CD14-positive monocyte (primary cell): Measurements from ENCODE around the gene USP31. TPM values are rescaled to one million over a fixed set of nuclear protein-coding genes. Genes with fewer than 3 reads are reported as not detected.

ENCODE experiments used
- DNase-seq, 3 donors: peaks; one replicate each; pipeline ENCODE4 v3.0.0-alpha.2; 2011 to 2022
- H2AFZ ChIP-seq: 2 replicates; pipeline ENCODE4 v1.6.0; 2012; ENCODE audit warnings: mild to moderate bottlenecking, low read depth, low read length, inconsistent platforms; ENCODE audit not compliant: insufficient read depth, poor library complexity, severe bottlenecking
- H3K27ac ChIP-seq, 2 donors: 1 replicate in 1 of 2; 2 replicates in 1 of 2; pipeline ENCODE4 v1.5.1; 2012 to 2013; ENCODE audit warnings: low read length in 2 of 2, control low read depth in 1 of 2, inconsistent platforms in 1 of 2, low read depth in 1 of 2, mild to moderate bottlenecking in 1 of 2
- H3K27me3 ChIP-seq, 2 donors: one replicate each; pipeline versions ENCODE4 v1.6.0 to v1.6.1; 2011 to 2013; ENCODE audit warnings: low read length in 2 of 2; ENCODE audit not compliant: control insufficient read depth in 2 of 2, insufficient read depth in 2 of 2
- H3K36me3 ChIP-seq, 2 donors: replicated peaks in 1 of 2; 1 replicate in 1 of 2; 2 replicates in 1 of 2; pipeline versions ENCODE4 v1.5.1 to v1.6.1; 2012 to 2013; ENCODE audit warnings: low read length in 2 of 2, control low read depth in 1 of 2, inconsistent platforms in 1 of 2, mild to moderate bottlenecking in 1 of 2; ENCODE audit not compliant: insufficient read depth in 2 of 2, control insufficient read depth in 1 of 2
- H3K4me1 ChIP-seq, 2 donors: 1 replicate in 1 of 2; 2 replicates in 1 of 2; pipeline versions ENCODE4 v1.5.1 to v1.6.1; 2012 to 2013; ENCODE audit warnings: low read length in 2 of 2, control low read depth in 1 of 2, inconsistent platforms in 1 of 2, mild to moderate bottlenecking in 1 of 2, moderate library complexity in 1 of 2; ENCODE audit not compliant: insufficient read depth in 2 of 2, control insufficient read depth in 1 of 2
- H3K4me2 ChIP-seq: replicated peaks from 2 replicates; pipeline ENCODE3; 2012; ENCODE audit warnings: low read length, moderate library complexity, mild to moderate bottlenecking; ENCODE audit not compliant: poor library complexity, severe bottlenecking; ENCODE audit errors: extremely low read depth
- H3K4me3 ChIP-seq, 3 experiments: fragments of 200-600 bp in 1 of 3; sonication (generic) in 1 of 3; replicated peaks in 1 of 3; 1 replicate in 2 of 3; 2 replicates in 1 of 3; pipeline ENCODE4 v1.5.1; 2011 to 2013; ENCODE audit warnings: low read length in 3 of 3, mild to moderate bottlenecking in 3 of 3, control low read depth in 2 of 3, low read depth in 2 of 3, inconsistent platforms in 1 of 3, moderate library complexity in 1 of 3
- H3K79me2 ChIP-seq: 2 replicates; pipeline ENCODE4 v1.6.0; 2012; ENCODE audit warnings: mild to moderate bottlenecking, control low read depth, inconsistent platforms, low read length, moderate library complexity; ENCODE audit not compliant: insufficient read depth
- H3K9ac ChIP-seq: 2 replicates; pipeline ENCODE4 v1.6.0; 2017; ENCODE audit warnings: low read length, mild to moderate bottlenecking; ENCODE audit not compliant: insufficient read depth, poor library complexity, severe bottlenecking
- H3K9me3 ChIP-seq, 2 donors: replicated peaks in 1 of 2; 1 replicate in 1 of 2; 2 replicates in 1 of 2; pipeline versions ENCODE4 v1.5.1 to v1.6.1; 2012 to 2013; ENCODE audit warnings: low read length in 2 of 2, control low read depth in 1 of 2; ENCODE audit not compliant: control insufficient read depth in 1 of 2, insufficient read depth in 1 of 2
- H4K20me1 ChIP-seq: 2 replicates; pipeline ENCODE4 v1.6.0; 2012; ENCODE audit warnings: mild to moderate bottlenecking, low read length, control low read depth, moderate library complexity; ENCODE audit not compliant: insufficient read depth
- H3K27ac Mint-ChIP-seq, 7 donors: one replicate each; pipeline ENCODE4 v1.8.0; 2020; ENCODE audit warnings: mild to moderate bottlenecking in 7 of 7, mixed read lengths in 7 of 7, moderate library complexity in 6 of 7, inconsistent platforms in 2 of 7
- H3K27me3 Mint-ChIP-seq, 3 donors: one replicate each; pipeline ENCODE4 v1.8.0; 2021 to 2022; ENCODE audit warnings: low read depth in 3 of 3, mild to moderate bottlenecking in 3 of 3, mixed read lengths in 3 of 3, moderate library complexity in 3 of 3, inconsistent platforms in 1 of 3
- H3K36me3 Mint-ChIP-seq, 2 donors: one replicate each; pipeline ENCODE4 v1.8.0; 2020; ENCODE audit warnings: mixed read lengths in 2 of 2, inconsistent platforms in 1 of 2, mild to moderate bottlenecking in 1 of 2
- H3K4me1 Mint-ChIP-seq: one replicate; pipeline ENCODE4 v1.8.0; 2020; ENCODE audit warnings: mild to moderate bottlenecking, mixed read lengths
- H3K4me3 Mint-ChIP-seq, 2 donors: one replicate each; pipeline ENCODE4 v1.8.0; 2020; ENCODE audit warnings: mild to moderate bottlenecking in 2 of 2, mixed read lengths in 2 of 2, moderate library complexity in 1 of 2
- H3K9me3 Mint-ChIP-seq, 7 donors: one replicate each; pipeline ENCODE4 v1.8.0; 2020 to 2022; ENCODE audit warnings: mixed read lengths in 7 of 7, mild to moderate bottlenecking in 6 of 7, moderate library complexity in 6 of 7, inconsistent platforms in 2 of 7
- WGBS: methylation state at CpG from one replicate; pipeline ENCODE4 v1.1.5; 2013; ENCODE audit warnings: missing lambda C conversion rate; ENCODE audit not compliant: insufficient coverage; 5-methylcytosine and 5-hydroxymethylcytosine counted together
- intact Hi-C, 2 donors: fragments of 100-400 bp; cut with micrococcal nuclease; formaldehyde crosslinking; loops; one replicate each; pipeline versions ENCODE4 v1.15.0 to v1.15.1; 2023
- polyA plus RNA-seq, 3 donors: library from polyadenylated mRNA; depleted of rRNA in 1 of 3; unstranded in 2 of 3; stranded (reverse) in 1 of 3; fragments of 300-500 nt in 2 of 3; fragments of >200 nt in 1 of 3; fragmentation: Illumina TruSeq in 2 of 3; gene quantifications; 1 replicate in 2 of 3; 2 replicates in 1 of 3; pipeline ENCODE4 v1.2.3, GENCODE V29; 2012 to 2021
- TF ChIP-seq, protein P1 (sequence below): fragments of 200-600 bp; IDR thresholded peaks from one replicate; pipeline ENCODE4 v1.8.0; 2022; ENCODE audit warnings: antibody characterized with exemption, mild to moderate bottlenecking

Gene USP31
- polyA plus RNA-seq, 3 donors, result 0.15 to 4.1 (median 0.36) TPM

DNA sequence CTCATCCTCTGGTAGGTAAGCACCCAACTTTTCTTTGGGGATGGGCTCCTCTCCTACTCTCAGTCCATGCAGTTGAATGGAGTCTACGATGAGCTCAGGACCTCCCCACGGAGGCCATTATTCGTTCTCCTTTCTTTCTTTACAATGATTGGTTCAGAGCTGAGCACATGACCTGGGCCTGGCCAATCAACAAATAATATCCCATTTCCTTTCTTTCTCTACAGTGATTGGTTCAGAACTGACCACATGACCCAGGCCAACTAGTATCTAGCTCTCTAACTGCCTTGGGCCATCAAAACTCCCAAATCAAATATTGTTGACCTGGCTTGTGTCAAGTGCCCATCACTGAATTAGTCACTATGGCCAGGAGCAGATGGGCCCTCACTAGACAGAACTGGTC is 129.2 kb downstream of the USP31 start:
- no peak overlapping the region for H2AFZ ChIP-seq
- peaks cover 1 to 6% (median 5%) of the 10 kb centered on the region in 3 donors for H3K27me3 Mint-ChIP-seq
- no peak overlapping the region for H3K27ac Mint-ChIP-seq
- H3K9me3 Mint-ChIP-seq, result peaks cover 0 to 6% (median 4%) of the 10 kb centered on the region in 7 donors
- H3K4me3 Mint-ChIP-seq, result no peak overlapping the region
- no peaks in the 10 kb centered on the region for H4K20me1 ChIP-seq
- H3K36me3 Mint-ChIP-seq, result no peaks in the 10 kb centered on the region
- no peak for DNase-seq
- WGBS, result 96% methylated on average over 3 of the region's 3 CpGs
- no peaks in the 10 kb centered on the region for H3K4me1 ChIP-seq
- no peak overlapping the region for H3K9ac ChIP-seq
- no peaks in the 10 kb centered on the region for H3K79me2 ChIP-seq
- no peak overlapping the region for H3K27ac ChIP-seq
- H3K27me3 ChIP-seq, result no peaks in the 10 kb centered on the region
- no peaks in the 10 kb centered on the region for H3K9me3 ChIP-seq
- H3K4me3 ChIP-seq, result no peak overlapping the region
- no peaks in the 10 kb centered on the region for H3K36me3 ChIP-seq
- TF ChIP-seq, protein P1, sequence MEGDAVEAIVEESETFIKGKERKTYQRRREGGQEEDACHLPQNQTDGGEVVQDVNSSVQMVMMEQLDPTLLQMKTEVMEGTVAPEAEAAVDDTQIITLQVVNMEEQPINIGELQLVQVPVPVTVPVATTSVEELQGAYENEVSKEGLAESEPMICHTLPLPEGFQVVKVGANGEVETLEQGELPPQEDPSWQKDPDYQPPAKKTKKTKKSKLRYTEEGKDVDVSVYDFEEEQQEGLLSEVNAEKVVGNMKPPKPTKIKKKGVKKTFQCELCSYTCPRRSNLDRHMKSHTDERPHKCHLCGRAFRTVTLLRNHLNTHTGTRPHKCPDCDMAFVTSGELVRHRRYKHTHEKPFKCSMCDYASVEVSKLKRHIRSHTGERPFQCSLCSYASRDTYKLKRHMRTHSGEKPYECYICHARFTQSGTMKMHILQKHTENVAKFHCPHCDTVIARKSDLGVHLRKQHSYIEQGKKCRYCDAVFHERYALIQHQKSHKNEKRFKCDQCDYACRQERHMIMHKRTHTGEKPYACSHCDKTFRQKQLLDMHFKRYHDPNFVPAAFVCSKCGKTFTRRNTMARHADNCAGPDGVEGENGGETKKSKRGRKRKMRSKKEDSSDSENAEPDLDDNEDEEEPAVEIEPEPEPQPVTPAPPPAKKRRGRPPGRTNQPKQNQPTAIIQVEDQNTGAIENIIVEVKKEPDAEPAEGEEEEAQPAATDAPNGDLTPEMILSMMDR, result no peak
- no peaks in the 10 kb centered on the region for H3K4me1 Mint-ChIP-seq
- no peak overlapping the region for H3K4me2 ChIP-seq
- intact Hi-C loops, result no loop called here

DNA sequence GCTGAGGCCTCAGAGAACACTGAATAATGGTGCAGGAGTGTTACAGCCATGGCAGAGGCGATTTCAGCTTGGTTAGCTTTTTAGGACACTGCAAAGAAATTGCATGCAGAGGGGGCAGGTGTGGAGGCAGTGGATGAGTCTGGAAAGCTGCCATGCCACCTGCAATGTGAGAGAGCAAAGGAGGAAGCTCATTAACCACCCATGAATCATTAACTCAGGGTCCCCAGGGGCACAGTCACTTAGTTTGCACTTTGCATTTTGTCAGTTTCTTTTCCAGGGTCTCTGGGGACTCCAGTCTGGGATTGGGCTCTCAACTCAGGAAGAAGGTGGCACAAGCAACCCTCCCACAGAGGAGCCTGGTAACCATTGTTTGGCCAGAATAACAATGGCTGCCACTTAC is 132.9 kb downstream of the USP31 start:
- no peak overlapping the region for H3K9ac ChIP-seq
- Mint-ChIP-seq H3K36me3 (no peaks in the 10 kb centered on the region), H3K27me3 (peaks cover 0 to 6% (median 5%) of the 10 kb centered on the region in 3 donors), H3K4me1 (peaks cover 4% of the 10 kb centered on the region), H3K27ac (no peak overlapping the region), H3K4me3 (no peak overlapping the region), H3K9me3 (peaks cover 0 to 10% (median 7%) of the 10 kb centered on the region in 7 donors)
- H3K79me2 ChIP-seq, result no peaks in the 10 kb centered on the region
- no peaks in the 10 kb centered on the region for H3K27me3 ChIP-seq
- DNase-seq, result no peak
- no CpG with 5 or more reads among the region's 1 CpG for WGBS
- H3K4me2 ChIP-seq, result no peak overlapping the region
- intact Hi-C loops, result no loop called here
- no peaks in the 10 kb centered on the region for H3K4me1 ChIP-seq
- no peaks in the 10 kb centered on the region for H3K9me3 ChIP-seq
- H3K4me3 ChIP-seq, result no peak overlapping the region
- H4K20me1 ChIP-seq, result no peaks in the 10 kb centered on the region
- no peaks in the 10 kb centered on the region for H3K36me3 ChIP-seq
- no peak overlapping the region for H3K27ac ChIP-seq
- TF ChIP-seq, protein P1, result no peak
- no peak overlapping the region for H2AFZ ChIP-seq
